Pancreas (tissue), 10 donors: ENCODE measurements around the gene CYP3A5. TPM values are rescaled to one million over a fixed set of nuclear protein-coding genes. Genes with fewer than 3 reads are reported as not detected.
A peak's percentile ranks its signal among the peaks of the same experiment; 100 is the strongest.

Source experiments
- ATAC-seq, 4 donors: fragments of 200-7000 bp; cut with Tn5 transposase; one replicate each; pipeline versions ENCODE4 v1.8.0 to v1.9.1; 2020; ENCODE audit warnings: mild to moderate bottlenecking in 4 of 4, moderate library complexity in 4 of 4
- DNase-seq, 6 donors: peaks; one replicate each; pipeline ENCODE4 v3.0.0-alpha.2; 2020
- FAIRE-seq: peaks from 2 replicates; lab custom pipeline; 2012; peaks lifted over from hg19 to GRCh38; lab: Jason Lieb, UNC
- H3K27ac ChIP-seq, 4 donors: fragments of 200-600 bp; sonication (generic); 1 replicate in 3 of 4; 2 replicates in 1 of 4; pipeline versions ENCODE4 v1.5.0 to v1.8.0; 2020
- H3K27me3 ChIP-seq, 4 donors: fragments of 200-600 bp; one replicate each; pipeline ENCODE4 v1.8.0; 2021
- H3K36me3 ChIP-seq, 3 donors: fragments of 200-600 bp; sonication (generic) in 1 of 3; one replicate each; pipeline versions ENCODE4 v1.5.0 to v1.8.0; 2020 to 2021
- H3K4me1 ChIP-seq, 3 donors: fragments of 200-600 bp; one replicate each; pipeline ENCODE4 v1.8.0; 2021
- H3K4me3 ChIP-seq, 4 donors: fragments of 200-600 bp; sonication (generic) in 2 of 4; one replicate each; pipeline versions ENCODE4 v1.5.0 to v1.8.0; 2020 to 2021
- H3K9me3 ChIP-seq, 4 donors: fragments of 200-600 bp; one replicate each; pipeline ENCODE4 v1.8.0; 2021
- CTCF ChIP-seq, 4 donors: fragments of 200-600 bp; sonication (generic) in 3 of 4; IDR thresholded peaks; one replicate each; pipeline versions ENCODE4 v1.5.0 to v1.8.0; 2021; ENCODE audit warnings: antibody characterized with exemption in 4 of 4
- WGBS, 2 donors: extraction: QIAGEN DNeasy Blood & Tissue Kit; methylation state at CpG; one replicate each; pipeline ENCODE4 v1.1.7; 2013; 5-methylcytosine and 5-hydroxymethylcytosine counted together
- intact Hi-C, 3 donors: fragments of 100-400 bp; cut with DNase I; formaldehyde crosslinking; loops; one replicate each; pipeline versions ENCODE4 v1.11.1 to v1.14.2; 2022
- polyA plus RNA-seq, 2 donors: library from polyadenylated mRNA; stranded (reverse); fragments of 200-250 nt; gene quantifications; one replicate each; pipeline ENCODE4 v1.2.3, GENCODE V29; 2013
- total RNA-seq, 6 donors: library from RNA; stranded (reverse); fragmentation: NEBNext Ultra II Directional in 4 of 6; extraction: Animal tissue kit (Norgen Biotek cat#: 25700) in 4 of 6; gene quantifications; one replicate each; pipeline versions ENCODE4 v1.2.1 to v1.2.4, GENCODE V29; 2021 to 2023
- donor health status: healthy with polysubstance abuse.
- donor health status: DM: no; HTN: no; CAD: no; lungs with moderate emphysema.
- donor health status: DM: no; HTN: no; CAD: no.
- donor health status: control.
- donor health status: control.
- donor health status: Bipolar disorder and iron deficiency.
- donor health status: DM: yes; HTN: yes; CAD: no.
- donor health status: DM: no; HTN: no; CAD: no.
- donor health status: DM: no; HTN: no; CAD: no.
- donor health status: DM: yes; HTN: yes; CAD: no.

CYP3A5 gene
- total and polyA plus RNA-seq, 8 donors = 10.0 to 219 (median 58.0) TPM

- no peaks in the 10 kb centered on the region for H3K27me3 ChIP-seq
- no peak overlapping the region for H3K27ac ChIP-seq
- no peak for ATAC-seq
- DNase-seq = no peak
- no peak overlapping the region for H3K4me3 ChIP-seq
- no peak for TF ChIP-seq CTCF (IDR thresholded peaks at IDR 0.05)
- no peak for FAIRE-seq
- H3K9me3 ChIP-seq = no peaks in the 10 kb centered on the region
- intact Hi-C loops = no loop called here
- no peaks in the 10 kb centered on the region for H3K4me1 ChIP-seq
- WGBS, 2 donors = 75 to 79% methylated on average over 1 of the region's 1 CpG
- H3K36me3 ChIP-seq = peaks cover 0 to 84% (median 49%) of the 10 kb centered on the region in 3 donors
Observed at GRCh38 chr7:99626661-99627060, 53.1 kb downstream of the CYP3A5 start.

GRCh38 chr7:99625961-99626360 lies 53.8 kb downstream of the CYP3A5 start:
- peaks cover 0 to 90% (median 55%) of the 10 kb centered on the region in 3 donors for H3K36me3 ChIP-seq
- intact Hi-C loops = no loop called here
- no peak overlapping the region for H3K4me3 ChIP-seq

GRCh38 chr7:99625321-99625720 lies 54.5 kb downstream of the CYP3A5 start:
- intact Hi-C loops = no loop called here

More at GRCh38 chr7:99625961-99626360, 53.8 kb downstream of the CYP3A5 start:
- 91 to 94% methylated on average over 4 of the region's 4 CpGs for WGBS, 2 donors
- ATAC-seq = no peak
- no peaks in the 10 kb centered on the region for H3K4me1 ChIP-seq
- H3K9me3 ChIP-seq = no peaks in the 10 kb centered on the region
- no peak for TF ChIP-seq CTCF (IDR thresholded peaks at IDR 0.05)
- no peaks in the 10 kb centered on the region for H3K27me3 ChIP-seq
- FAIRE-seq = no peak
- no peak overlapping the region for H3K27ac ChIP-seq
- DNase-seq = no peak

GRCh38 chr7:99624484-99624883 lies 55.3 kb downstream of the CYP3A5 start:
- H3K27me3 ChIP-seq = no peaks in the 10 kb centered on the region
- no peak for TF ChIP-seq CTCF (IDR thresholded peaks at IDR 0.05)
- no peaks in the 10 kb centered on the region for H3K9me3 ChIP-seq
- no peak overlapping the region for H3K4me3 ChIP-seq
- no peaks in the 10 kb centered on the region for H3K4me1 ChIP-seq
- 93% methylated on average over 16 of the region's 16 CpGs for WGBS, 2 donors
- peaks cover 0 to 90% (median 65%) of the 10 kb centered on the region in 3 donors for H3K36me3 ChIP-seq
- intact Hi-C loops = no loop called here
- H3K27ac ChIP-seq = no peak overlapping the region
- ATAC-seq = peak in 1 of 4 donors; percentile 11
- FAIRE-seq = no peak
- DNase-seq = no peak

More at GRCh38 chr7:99625321-99625720, 54.5 kb downstream of the CYP3A5 start:
- no peaks in the 10 kb centered on the region for H3K4me1 ChIP-seq
- peaks cover 0 to 90% (median 62%) of the 10 kb centered on the region in 3 donors for H3K36me3 ChIP-seq
- no peaks in the 10 kb centered on the region for H3K27me3 ChIP-seq
- TF ChIP-seq CTCF (IDR thresholded peaks at IDR 0.05) = no peak
- no peak for DNase-seq
- no peak overlapping the region for H3K4me3 ChIP-seq
- no peak overlapping the region for H3K27ac ChIP-seq
- no peak for ATAC-seq
- no peaks in the 10 kb centered on the region for H3K9me3 ChIP-seq
- FAIRE-seq = no peak
- 79 to 82% methylated on average over 5 of the region's 5 CpGs for WGBS, 2 donors

GRCh38 chr7:99623702-99624447 lies 55.9 kb downstream of the CYP3A5 start:
- H3K36me3 ChIP-seq = peaks cover 0 to 90% (median 62%) of the 10 kb centered on the region in 3 donors
- FAIRE-seq = no peak

More at GRCh38 chr7:99623702-99624447, 55.9 kb downstream of the CYP3A5 start:
- intact Hi-C loops = no loop called here
- Histone ChIP-seq H3K9me3 (no peaks in the 10 kb centered on the region), H3K27ac (no peak overlapping the region), H3K4me1 (no peaks in the 10 kb centered on the region), H3K4me3 (no peak overlapping the region), H3K27me3 (no peaks in the 10 kb centered on the region)
- WGBS, 2 donors = 87% methylated on average over 9 of the region's 9 CpGs
- no peak for ATAC-seq
- DNase-seq = no peak
- no peak for TF ChIP-seq CTCF (IDR thresholded peaks at IDR 0.05)
